Astrocyte of the spinal cord (primary cell): ENCODE data around the gene TRIM15.
"Not testable (repeated sequence)": the region's sequence is repeated elsewhere in the genome, so short reads cannot be mapped to it uniquely, and the experiment has no call there.

Source experiments
- DNase-seq: peaks from one replicate; pipeline ENCODE4 v3.0.0; 2011; ENCODE audit warnings: low read depth, low spot score
- H3K4me3 ChIP-seq: 2 replicates; pipeline ENCODE4 v1.5.1; 2011; ENCODE audit warnings: low read depth, mild to moderate bottlenecking, low read length, moderate library complexity
- in situ Hi-C: cut with HindIII; loops from 2 replicates; pipeline ENCODE4 v1.10.0; 2017; ENCODE audit warnings: low sequenced_read_pairs
- TF ChIP-seq, protein P1 (sequence below): IDR thresholded peaks from 2 replicates; pipeline ENCODE4 v1.5.1; 2012; ENCODE audit warnings: low read depth, mild to moderate bottlenecking, low read length, inconsistent platforms

TRIM15 gene

DNA sequence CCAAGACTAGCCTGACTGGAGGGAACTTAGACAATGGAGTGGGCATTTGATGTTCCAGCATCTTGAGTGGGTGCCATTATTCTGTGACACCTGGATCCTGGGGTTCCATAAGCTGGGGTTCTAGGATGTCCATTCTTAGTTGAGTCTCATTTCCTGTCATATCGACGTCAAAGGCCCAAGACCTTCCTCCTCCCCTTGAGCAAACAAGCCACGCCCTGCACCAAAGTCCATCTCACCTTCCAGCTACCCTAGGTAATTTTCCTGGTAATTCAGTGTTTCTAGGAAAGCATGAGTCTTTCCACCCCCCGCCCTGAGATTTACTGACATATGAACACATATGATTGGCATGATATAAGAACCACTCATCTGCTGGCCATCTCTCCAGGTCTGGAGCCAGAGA is 27.6 kb upstream of the TRIM15 start, which contains the start of gene TRIM40:
TSS of gene TRIM40 (plus strand) at position 384 of the 400 bp plus-strand sequence. CDS start 897 bp downstream, outside the sequence.
- H3K4me3 ChIP-seq: no peak within 1 kb of the TSS
- no peak for DNase-seq
- TF ChIP-seq, protein P1, sequence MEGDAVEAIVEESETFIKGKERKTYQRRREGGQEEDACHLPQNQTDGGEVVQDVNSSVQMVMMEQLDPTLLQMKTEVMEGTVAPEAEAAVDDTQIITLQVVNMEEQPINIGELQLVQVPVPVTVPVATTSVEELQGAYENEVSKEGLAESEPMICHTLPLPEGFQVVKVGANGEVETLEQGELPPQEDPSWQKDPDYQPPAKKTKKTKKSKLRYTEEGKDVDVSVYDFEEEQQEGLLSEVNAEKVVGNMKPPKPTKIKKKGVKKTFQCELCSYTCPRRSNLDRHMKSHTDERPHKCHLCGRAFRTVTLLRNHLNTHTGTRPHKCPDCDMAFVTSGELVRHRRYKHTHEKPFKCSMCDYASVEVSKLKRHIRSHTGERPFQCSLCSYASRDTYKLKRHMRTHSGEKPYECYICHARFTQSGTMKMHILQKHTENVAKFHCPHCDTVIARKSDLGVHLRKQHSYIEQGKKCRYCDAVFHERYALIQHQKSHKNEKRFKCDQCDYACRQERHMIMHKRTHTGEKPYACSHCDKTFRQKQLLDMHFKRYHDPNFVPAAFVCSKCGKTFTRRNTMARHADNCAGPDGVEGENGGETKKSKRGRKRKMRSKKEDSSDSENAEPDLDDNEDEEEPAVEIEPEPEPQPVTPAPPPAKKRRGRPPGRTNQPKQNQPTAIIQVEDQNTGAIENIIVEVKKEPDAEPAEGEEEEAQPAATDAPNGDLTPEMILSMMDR: no peak
- in situ Hi-C loops: no loop called here

DNA sequence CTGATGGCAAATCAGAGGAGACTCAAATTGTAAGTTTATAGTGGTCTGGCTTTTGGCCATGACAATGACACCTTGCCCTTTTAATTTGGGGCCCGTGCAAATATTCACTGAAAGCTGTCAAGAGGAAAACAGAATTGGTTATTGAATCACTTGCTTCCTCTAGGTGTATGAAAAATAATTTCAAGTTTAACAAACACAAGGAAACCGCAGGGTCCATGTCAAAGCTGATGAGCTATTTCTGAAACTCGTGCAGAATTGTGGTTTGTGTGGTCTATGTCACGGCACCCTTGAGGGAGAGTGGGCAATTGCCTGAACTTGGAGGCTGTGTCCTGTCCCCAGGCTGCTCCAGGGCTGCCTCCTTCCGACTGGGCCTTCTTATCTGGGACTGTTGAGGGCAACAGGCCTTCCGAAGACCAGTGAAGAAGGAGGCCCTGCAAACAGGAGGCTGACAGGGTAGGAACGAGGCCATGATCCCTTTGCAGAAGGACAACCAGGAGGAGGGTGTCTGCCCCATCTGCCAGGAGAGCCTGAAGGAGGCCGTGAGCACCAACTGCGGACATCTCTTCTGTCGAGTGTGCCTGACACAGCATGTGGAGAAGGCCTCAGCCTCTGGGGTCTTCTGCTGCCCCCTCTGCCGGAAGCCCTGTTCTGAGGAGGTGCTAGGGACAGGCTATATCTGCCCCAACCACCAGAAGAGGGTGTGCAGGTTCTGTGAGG is 26.6 kb upstream of the TRIM15 start:
- H3K4me3 ChIP-seq: no peak overlapping the region
- DNase-seq: no peak
- TF ChIP-seq, protein P1: no peak
- in situ Hi-C loops: no loop called here

DNA sequence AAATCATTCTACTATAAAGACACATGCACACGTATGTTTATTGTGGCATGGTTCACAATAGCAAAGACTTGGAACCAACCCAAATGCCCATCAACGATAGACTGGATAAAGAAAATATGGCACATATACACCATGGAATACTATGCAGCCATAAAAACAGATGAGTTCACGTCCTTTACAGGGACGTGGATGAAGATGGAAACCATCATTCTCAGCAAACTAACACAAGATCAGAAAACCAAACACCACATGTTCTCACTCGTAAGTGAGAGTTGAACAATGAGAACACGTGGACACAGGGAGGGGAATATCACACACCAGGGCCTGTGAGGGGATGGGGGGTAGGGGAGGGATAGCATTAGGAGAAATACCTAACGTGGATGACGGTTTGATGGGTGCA is 23.1 kb upstream of the TRIM15 start:
- H3K4me3 ChIP-seq, in situ Hi-C loops, DNase-seq: not testable (repeated sequence)

DNA sequence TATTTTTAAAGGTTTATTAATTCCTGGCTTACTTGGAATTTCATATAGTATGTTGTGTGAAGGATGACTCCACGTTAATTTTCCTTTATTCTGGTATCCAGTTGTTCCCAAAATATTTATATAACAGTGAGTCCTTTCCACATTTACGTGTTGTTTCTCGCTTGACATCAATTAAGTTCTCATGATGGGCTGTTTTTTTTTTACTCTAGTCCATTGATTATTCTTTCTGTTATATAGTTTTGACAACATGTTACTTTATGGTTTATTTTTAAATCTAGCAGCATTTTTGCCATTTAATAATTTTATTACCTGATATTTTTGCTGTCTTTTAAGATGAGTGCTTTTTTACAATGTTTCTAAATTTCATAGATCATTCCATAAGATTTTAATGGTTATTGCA is 20.7 kb upstream of the TRIM15 start:
- H3K4me3 ChIP-seq: no peak overlapping the region
- in situ Hi-C loops: no loop called here
- TF ChIP-seq, protein P1: no peak
- DNase-seq: no peak

DNA sequence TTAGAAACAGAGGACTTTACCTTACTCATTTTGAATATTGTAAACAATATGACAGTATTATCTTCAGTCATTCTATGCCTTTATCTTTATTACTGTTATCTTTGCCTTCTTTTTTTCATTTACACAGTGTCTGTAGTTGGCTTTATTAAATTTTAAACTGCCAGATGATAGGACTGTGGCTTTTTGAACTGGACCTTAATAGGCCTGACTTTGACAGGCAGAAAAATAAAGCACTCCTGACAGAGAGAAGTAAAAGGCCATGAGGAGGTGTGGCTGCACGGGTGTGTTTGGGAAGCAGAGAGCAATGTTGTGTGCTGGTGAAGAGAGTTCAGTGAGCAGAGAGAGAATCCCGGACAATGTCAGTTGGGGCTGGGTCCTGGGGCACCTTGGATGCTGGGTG is 19.6 kb upstream of the TRIM15 start:
- TF ChIP-seq, protein P1: no peak
- in situ Hi-C loops: no loop called here

DNA sequence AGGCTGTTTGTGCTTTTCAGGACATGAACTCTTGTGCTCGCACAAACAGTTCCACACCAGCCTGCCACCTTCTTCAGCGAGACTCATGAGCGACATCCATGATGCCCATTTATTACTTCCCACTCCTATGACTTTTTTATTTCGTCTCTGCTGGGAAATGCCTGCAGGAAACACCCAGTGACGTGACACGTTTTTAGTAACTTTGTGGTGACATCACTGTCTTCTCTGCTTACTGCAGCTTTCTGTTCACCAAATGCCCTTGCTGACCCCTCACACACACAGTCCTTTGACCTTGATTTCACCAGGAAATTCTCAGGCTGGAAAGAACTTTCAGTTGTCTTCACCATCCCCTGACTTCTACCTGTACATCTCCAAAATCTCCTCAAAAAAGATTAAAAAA is 18.5 kb upstream of the TRIM15 start:
- in situ Hi-C loops: no loop called here
- DNase-seq: no peak
- H3K4me3 ChIP-seq: no peak overlapping the region
- TF ChIP-seq, protein P1: no peak

More for the DNA sequence above, 19.6 kb upstream of the TRIM15 start:
- no peak for DNase-seq
- H3K4me3 ChIP-seq: no peak overlapping the region

DNA sequence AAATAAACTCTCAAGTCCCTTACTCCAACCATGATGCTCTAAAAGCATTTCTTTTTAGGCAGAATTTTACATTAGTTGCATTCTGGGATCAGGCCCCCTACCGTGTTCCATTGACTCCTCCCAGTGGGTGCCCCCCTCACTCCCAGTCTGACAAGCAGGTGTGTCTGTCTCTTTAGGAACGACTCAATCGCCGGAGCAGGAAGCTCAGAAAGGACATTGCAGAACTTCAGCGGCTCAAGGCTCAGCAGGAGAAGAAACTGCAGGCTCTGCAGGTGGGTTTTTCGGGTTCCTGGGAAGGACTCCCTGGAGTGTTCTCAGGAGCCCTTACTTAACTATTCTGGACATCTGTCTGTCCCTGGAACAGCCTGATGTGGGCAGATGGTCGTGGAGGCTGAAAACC is 17.5 kb upstream of the TRIM15 start:
- in situ Hi-C loops: no loop called here
- TF ChIP-seq, protein P1: no peak

More for the DNA sequence above, 17.5 kb upstream of the TRIM15 start:
- no peak for DNase-seq
- no peak overlapping the region for H3K4me3 ChIP-seq
